Heart left ventricle (tissue), 16 donors: ENCODE measurements around the gene XPR1. TPM values are rescaled to one million over a fixed set of nuclear protein-coding genes. Genes with fewer than 3 reads are reported as not detected.

Source experiments
- ATAC-seq, 4 donors: fragments of 200-7000 bp; cut with Tn5 transposase; one replicate each; pipeline ENCODE4 v1.9.1; 2020 to 2022; ENCODE audit warnings: moderate library complexity in 4 of 4, mild to moderate bottlenecking in 3 of 4, moderate number of reproducible peaks in 1 of 4
- DNase-seq, 5 donors: peaks; one replicate each; pipeline ENCODE4 v3.0.0-alpha.2; 2020
- H3K27ac ChIP-seq, 12 donors: fragments of 200-600 bp; sonication (generic) in 4 of 12; one replicate each; pipeline versions ENCODE4 v1.5.0 to v1.8.0; 2016 to 2022; ENCODE audit warnings: mild to moderate bottlenecking in 2 of 12
- H3K27me3 ChIP-seq, 9 donors: fragments of 200-600 bp; sonication (generic) in 2 of 9; one replicate each; pipeline versions ENCODE4 v1.5.1 to v1.8.0; 2016 to 2022; ENCODE audit warnings: mild to moderate bottlenecking in 3 of 9
- H3K36me3 ChIP-seq, 9 donors: fragments of 200-600 bp; sonication (generic) in 2 of 9; one replicate each; pipeline versions ENCODE4 v1.5.0 to v1.8.0; 2018 to 2022; ENCODE audit warnings: mild to moderate bottlenecking in 2 of 9
- H3K4me1 ChIP-seq, 12 donors: fragments of 200-600 bp; sonication (generic) in 4 of 12; one replicate each; pipeline versions ENCODE4 v1.5.0 to v1.8.0; 2016 to 2022; ENCODE audit warnings: mild to moderate bottlenecking in 3 of 12
- H3K4me3 ChIP-seq, 12 donors: fragments of 200-600 bp; sonication (generic) in 4 of 12; one replicate each; pipeline versions ENCODE4 v1.5.0 to v1.8.0; 2017 to 2022; ENCODE audit warnings: mild to moderate bottlenecking in 9 of 12, moderate library complexity in 4 of 12
- H3K9me3 ChIP-seq, 12 donors: fragments of 200-600 bp; sonication (generic) in 4 of 12; one replicate each; pipeline versions ENCODE4 v1.5.0 to v1.8.0; 2016 to 2022; ENCODE audit warnings: mild to moderate bottlenecking in 1 of 12
- POLR2A ChIP-seq, 2 donors: fragments of 450-650 bp; IDR thresholded peaks; one replicate each; pipeline ENCODE4 v1.6.1; 2017; ENCODE audit warnings: antibody characterized with exemption in 2 of 2, mild to moderate bottlenecking in 2 of 2, moderate library complexity in 2 of 2
- WGBS, 4 donors: extraction: QIAGEN DNeasy Blood & Tissue Kit in 2 of 4; methylation state at CpG; one replicate each; pipeline versions ENCODE4 v1.1.5 to v1.1.7; 2013 to 2018; 5-methylcytosine and 5-hydroxymethylcytosine counted together
- intact Hi-C, 10 donors: fragments of 100-400 bp; cut with DNase I; formaldehyde crosslinking; loops; one replicate each; pipeline versions ENCODE4 v1.11.1 to v1.14.2; 2022
- polyA plus RNA-seq, 2 donors: library from polyadenylated mRNA; stranded (reverse); fragments of 200-250 nt; gene quantifications; one replicate each; pipeline ENCODE4 v1.2.3, GENCODE V29; 2013
- total RNA-seq, 9 donors: library from RNA; depleted of rRNA in 2 of 9; stranded (reverse); fragments of >200 nt in 2 of 9; fragmentation: NEBNext Ultra II Directional in 3 of 9; extraction: Animal tissue kit (Norgen Biotek cat#: 25700) in 3 of 9; gene quantifications; one replicate each; pipeline versions ENCODE4 v1.1.0 to v1.2.4, GENCODE V29; 2016 to 2023
- TF ChIP-seq, protein P1 (sequence below), 12 donors: fragments of 200-600 bp; sonication (generic) in 4 of 12; IDR thresholded peaks; one replicate each; pipeline versions ENCODE4 v1.5.0 to v1.8.0; 2018 to 2022; ENCODE audit warnings: antibody characterized with exemption in 12 of 12, mild to moderate bottlenecking in 5 of 12
- donor health status: ischemic (EF 13 %, LVEDD 7.1; RV severe dilation, severe dysfunction).
- donor health status: healthy with polysubstance abuse.
- donor health status: DM: no; HTN: yes; CAD: no.
- donor health status: DM: no; HTN: no; CAD: no.
- donor health status: ischemic (EF 25% LVEDD 6.9; RV normal size, moderate dysfunction).
- donor health status: ischemic (EF 25% LVEDD 5.7; RV mildly dilated, moderate dysfunction).
- donor health status: healthy.
- donor health status: DM: yes; HTN: yes; CAD: no.
- donor health status: ischemic (EF 35%, LVEDD 5.7; RV mildly dilated, moderate dysfunction).
- donor health status: nonischemic (EF 11% LVEDD 7.7; RV severe dilation, severe dysfunction).
- donor health status: DM: yes; HTN: yes; CAD: no.
- donor health status: PGD.
- donor health status: ischemic (EF 29% LVEDD 5.4; RV normal size, mild dysfunction).
- donor health status: nonischemic (EF 23%, LVEDD 6.1; RV moderate dilation, normal function).

XPR1 gene
- total and polyA plus RNA-seq, 11 donors = 18.6 to 163 (median 59.8) TPM

DNA sequence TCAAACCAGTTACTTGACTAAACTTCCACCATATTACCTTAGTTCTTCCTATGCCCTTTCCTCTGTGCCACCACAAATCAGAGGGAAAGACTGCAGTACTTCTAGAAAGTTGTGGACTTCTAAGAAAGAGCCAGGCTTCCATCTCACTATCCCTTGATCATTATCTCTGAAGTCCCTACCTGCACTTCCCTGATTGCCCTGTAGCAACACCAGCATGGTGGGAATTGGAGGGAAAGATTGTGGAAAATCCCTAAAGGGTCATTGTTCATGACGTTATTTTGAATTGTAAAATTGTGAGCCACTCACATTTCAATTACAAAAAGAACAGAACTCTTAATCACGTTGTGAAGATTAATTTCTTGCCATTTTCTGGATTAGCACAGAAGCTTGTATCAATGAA lies 257.5 kb downstream of the XPR1 start:
- Histone ChIP-seq H3K9me3 (no peaks in the 10 kb centered on the region), H3K27ac (no peak overlapping the region), H3K36me3 (peaks cover 0 to 48% (median 8%) of the 10 kb centered on the region in 9 donors), H3K27me3 (no peaks in the 10 kb centered on the region), H3K4me3 (no peak overlapping the region), H3K4me1 (peaks cover 0 to 11% (median 0%) of the 10 kb centered on the region in 12 donors)
- intact Hi-C loops = loop anchor here in 4 of 10 donors (10.0 kb wide), 4 partner anchors 115 to 535 kb away; partner anchors contain the start of genes MR1 (in 2 of the 4) and IER5 (in 1 of the 4)
- DNase-seq (no peak), ATAC-seq (no peak)
- 83 to 87% (median 86%) methylated on average over 2 of the region's 2 CpGs for WGBS, 4 donors
- no peak for TF ChIP-seq POLR2A (IDR thresholded peaks at IDR 0.05)
- TF ChIP-seq, protein P1, sequence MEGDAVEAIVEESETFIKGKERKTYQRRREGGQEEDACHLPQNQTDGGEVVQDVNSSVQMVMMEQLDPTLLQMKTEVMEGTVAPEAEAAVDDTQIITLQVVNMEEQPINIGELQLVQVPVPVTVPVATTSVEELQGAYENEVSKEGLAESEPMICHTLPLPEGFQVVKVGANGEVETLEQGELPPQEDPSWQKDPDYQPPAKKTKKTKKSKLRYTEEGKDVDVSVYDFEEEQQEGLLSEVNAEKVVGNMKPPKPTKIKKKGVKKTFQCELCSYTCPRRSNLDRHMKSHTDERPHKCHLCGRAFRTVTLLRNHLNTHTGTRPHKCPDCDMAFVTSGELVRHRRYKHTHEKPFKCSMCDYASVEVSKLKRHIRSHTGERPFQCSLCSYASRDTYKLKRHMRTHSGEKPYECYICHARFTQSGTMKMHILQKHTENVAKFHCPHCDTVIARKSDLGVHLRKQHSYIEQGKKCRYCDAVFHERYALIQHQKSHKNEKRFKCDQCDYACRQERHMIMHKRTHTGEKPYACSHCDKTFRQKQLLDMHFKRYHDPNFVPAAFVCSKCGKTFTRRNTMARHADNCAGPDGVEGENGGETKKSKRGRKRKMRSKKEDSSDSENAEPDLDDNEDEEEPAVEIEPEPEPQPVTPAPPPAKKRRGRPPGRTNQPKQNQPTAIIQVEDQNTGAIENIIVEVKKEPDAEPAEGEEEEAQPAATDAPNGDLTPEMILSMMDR (IDR thresholded peaks at IDR 0.05) = no peak

DNA sequence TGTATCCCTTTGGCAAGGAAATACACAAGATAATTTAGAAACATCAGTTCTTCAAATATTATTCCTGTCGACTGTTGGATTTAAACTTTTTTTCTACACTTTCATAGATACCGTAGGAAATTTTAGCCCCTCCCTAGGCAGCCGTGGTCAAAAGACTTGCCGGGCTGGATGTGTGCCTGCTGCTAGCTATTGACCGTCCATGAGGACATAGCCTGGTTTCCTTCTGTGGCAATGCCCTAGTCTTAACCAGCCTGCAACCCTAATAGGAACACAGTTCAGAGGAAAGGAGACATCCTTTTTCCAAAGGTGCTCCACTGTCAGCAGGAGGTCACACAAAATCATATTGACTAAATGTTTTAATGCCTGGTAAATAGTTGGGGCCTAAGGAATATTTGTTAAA lies 260.4 kb downstream of the XPR1 start:
- intact Hi-C loops = loop anchor here in 1 of 10 donors (5.0 kb wide), 1 partner anchor 260 kb away; no protein-coding TSS in a partner anchor
- ATAC-seq (no peak), DNase-seq (no peak)
- H3K36me3 ChIP-seq = peaks cover 0 to 18% (median 0%) of the 10 kb centered on the region in 9 donors
- H3K4me1 ChIP-seq = peaks cover 0 to 11% (median 0%) of the 10 kb centered on the region in 12 donors
- TF ChIP-seq, protein P1 (IDR thresholded peaks at IDR 0.05) = no peak
- TF ChIP-seq POLR2A (IDR thresholded peaks at IDR 0.05) = no peak
- no peaks in the 10 kb centered on the region for H3K27me3 ChIP-seq
- 67 to 81% (median 69%) methylated on average over 5 of the region's 5 CpGs for WGBS, 4 donors
- no peak overlapping the region for H3K27ac ChIP-seq
- no peaks in the 10 kb centered on the region for H3K9me3 ChIP-seq
- no peak overlapping the region for H3K4me3 ChIP-seq

DNA sequence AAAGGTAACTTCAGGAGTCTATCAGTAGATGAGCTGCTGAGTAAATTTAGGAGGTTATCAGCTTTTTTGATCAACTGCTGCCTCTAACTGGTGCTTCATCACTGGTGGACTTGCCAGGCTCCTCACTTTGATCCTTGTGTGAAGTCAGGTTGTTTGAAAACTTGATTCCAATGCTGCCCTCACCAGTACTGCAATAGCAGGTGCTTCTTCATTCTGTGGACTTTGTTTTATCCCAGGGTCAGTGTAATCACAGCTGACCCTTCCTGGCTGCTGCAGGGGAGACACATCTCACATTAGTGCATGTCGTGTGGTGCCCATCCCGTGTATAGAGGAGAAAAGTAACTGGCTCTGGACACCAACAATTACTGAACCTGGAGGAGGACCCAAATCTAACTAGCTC lies 260.9 kb downstream of the XPR1 start:
- intact Hi-C loops = loop anchor here in 1 of 10 donors (5.0 kb wide), 1 partner anchor 260 kb away; no protein-coding TSS in a partner anchor
- WGBS, 4 donors = 55 to 74% (median 65%) methylated on average over 2 of the region's 2 CpGs
- no peaks in the 10 kb centered on the region for H3K27me3 ChIP-seq
- H3K4me3 ChIP-seq = no peak overlapping the region
- no peaks in the 10 kb centered on the region for H3K9me3 ChIP-seq
- peaks cover 0 to 11% (median 0%) of the 10 kb centered on the region in 12 donors for H3K4me1 ChIP-seq
- DNase-seq = no peak
- no peak overlapping the region for H3K27ac ChIP-seq
- TF ChIP-seq, protein P1 (IDR thresholded peaks at IDR 0.05) = no peak
- no peak for TF ChIP-seq POLR2A (IDR thresholded peaks at IDR 0.05)
- peaks cover 0 to 14% (median 0%) of the 10 kb centered on the region in 9 donors for H3K36me3 ChIP-seq
- peak in 1 of 4 donors; percentile 9 for ATAC-seq

DNA sequence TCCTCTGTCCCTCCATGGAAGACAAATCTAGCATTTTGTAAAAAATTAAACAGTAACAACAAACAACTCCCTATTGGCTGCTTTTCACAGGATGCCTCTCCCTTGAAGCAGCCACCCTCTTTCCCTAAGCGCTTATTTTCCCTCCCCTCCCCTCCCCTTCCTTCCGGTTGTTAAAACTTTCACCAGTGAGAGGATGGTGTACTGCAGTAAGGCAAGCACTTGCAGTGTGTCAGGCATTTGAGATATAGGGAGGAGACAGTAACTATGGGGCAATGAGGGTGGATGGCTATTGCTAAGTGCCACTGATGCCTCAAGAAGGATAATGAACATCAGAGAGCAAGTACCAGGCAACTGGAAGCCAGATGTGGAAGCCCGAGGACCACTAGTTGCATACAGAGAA lies 261.8 kb downstream of the XPR1 start:
- H3K36me3 ChIP-seq = peaks cover 0 to 7% (median 0%) of the 10 kb centered on the region in 9 donors
- TF ChIP-seq POLR2A (IDR thresholded peaks at IDR 0.05) = no peak
- TF ChIP-seq, protein P1 (IDR thresholded peaks at IDR 0.05) = no peak
- no peak overlapping the region for H3K4me3 ChIP-seq
- 58 to 79% (median 64%) methylated on average over 3 of the region's 3 CpGs for WGBS, 4 donors
- no peak overlapping the region for H3K27ac ChIP-seq
- peaks cover 0 to 21% (median 0%) of the 10 kb centered on the region in 12 donors for H3K4me1 ChIP-seq
- no peak for DNase-seq
- no peaks in the 10 kb centered on the region for H3K27me3 ChIP-seq
- no peaks in the 10 kb centered on the region for H3K9me3 ChIP-seq
- ATAC-seq = peak in 3 of 4 donors; percentile 15 to 53 (median 34)
- intact Hi-C loops = loop anchor here in 1 of 10 donors (5.0 kb wide), 1 partner anchor 259 kb away; no protein-coding TSS in a partner anchor
